Suppressor macrophage (primary cell): ENCODE measurements around the gene AMBRA1.
A peak's percentile ranks its signal among the peaks of the same experiment; 100 is the strongest.

Experiments used
- DNase-seq, 4 experiments: peaks; one replicate each; pipeline ENCODE4 v3.0.0-alpha.2; 2020 to 2022
- total RNA-seq, 17 experiments: gene quantifications; one replicate each; lab custom pipeline; 2026; ENCODE audit warnings: mixed read lengths in 6 of 17, inconsistent platforms in 3 of 17; lab: John Stamatoyannopoulos, UW

The AMBRA1 gene, protein sequence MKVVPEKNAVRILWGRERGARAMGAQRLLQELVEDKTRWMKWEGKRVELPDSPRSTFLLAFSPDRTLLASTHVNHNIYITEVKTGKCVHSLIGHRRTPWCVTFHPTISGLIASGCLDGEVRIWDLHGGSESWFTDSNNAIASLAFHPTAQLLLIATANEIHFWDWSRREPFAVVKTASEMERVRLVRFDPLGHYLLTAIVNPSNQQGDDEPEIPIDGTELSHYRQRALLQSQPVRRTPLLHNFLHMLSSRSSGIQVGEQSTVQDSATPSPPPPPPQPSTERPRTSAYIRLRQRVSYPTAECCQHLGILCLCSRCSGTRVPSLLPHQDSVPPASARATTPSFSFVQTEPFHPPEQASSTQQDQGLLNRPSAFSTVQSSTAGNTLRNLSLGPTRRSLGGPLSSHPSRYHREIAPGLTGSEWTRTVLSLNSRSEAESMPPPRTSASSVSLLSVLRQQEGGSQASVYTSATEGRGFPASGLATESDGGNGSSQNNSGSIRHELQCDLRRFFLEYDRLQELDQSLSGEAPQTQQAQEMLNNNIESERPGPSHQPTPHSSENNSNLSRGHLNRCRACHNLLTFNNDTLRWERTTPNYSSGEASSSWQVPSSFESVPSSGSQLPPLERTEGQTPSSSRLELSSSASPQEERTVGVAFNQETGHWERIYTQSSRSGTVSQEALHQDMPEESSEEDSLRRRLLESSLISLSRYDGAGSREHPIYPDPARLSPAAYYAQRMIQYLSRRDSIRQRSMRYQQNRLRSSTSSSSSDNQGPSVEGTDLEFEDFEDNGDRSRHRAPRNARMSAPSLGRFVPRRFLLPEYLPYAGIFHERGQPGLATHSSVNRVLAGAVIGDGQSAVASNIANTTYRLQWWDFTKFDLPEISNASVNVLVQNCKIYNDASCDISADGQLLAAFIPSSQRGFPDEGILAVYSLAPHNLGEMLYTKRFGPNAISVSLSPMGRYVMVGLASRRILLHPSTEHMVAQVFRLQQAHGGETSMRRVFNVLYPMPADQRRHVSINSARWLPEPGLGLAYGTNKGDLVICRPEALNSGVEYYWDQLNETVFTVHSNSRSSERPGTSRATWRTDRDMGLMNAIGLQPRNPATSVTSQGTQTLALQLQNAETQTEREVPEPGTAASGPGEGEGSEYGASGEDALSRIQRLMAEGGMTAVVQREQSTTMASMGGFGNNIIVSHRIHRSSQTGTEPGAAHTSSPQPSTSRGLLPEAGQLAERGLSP (N-terminal part only)
- 29.8 to 73.0 (median 54.3) reads per million in 17 experiments for total RNA-seq

DNA sequence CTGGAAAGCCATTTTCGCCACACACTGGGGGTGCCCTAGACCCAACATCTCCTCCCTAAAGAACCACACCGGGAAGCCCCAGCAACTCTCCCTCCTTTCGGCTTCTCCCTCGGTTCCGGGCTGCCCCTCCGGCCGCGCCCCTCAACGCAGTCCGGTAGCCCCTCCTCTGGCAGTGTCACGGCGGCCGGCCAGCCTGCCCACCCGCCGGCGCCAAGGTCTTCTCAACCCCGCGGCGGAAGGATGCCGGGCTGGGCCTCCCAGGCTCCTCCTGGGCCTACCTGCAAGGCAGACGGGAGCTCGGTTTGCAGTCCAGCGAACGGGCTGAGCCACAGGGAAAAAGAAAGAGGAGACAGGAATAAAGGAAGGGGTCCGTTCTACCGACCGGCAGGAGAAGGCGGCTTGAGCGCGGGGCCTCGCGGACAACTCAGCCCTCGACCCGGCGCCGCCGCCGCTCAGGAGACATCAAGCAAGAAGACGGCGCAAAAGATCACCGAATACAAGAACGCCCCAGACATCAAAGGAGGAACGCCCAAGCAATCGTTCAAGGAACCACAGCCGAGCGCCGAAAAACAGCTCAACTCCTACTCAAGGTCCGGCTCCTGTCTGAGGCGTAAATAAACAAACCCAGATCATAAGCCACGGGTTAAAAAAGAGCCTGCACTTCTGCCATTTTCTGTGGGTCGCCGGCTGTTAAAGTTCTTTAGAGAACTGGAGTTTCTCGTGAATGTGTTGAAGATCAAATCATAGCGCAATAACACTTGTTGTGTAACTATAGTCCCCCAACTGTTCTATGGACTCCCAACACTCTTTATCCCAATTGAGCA, at the start of gene AMBRA1:
Gene AMBRA1 (minus strand): TSS at position 474 of the 824 bp plus-strand sequence. CDS start 45,643 bp downstream, outside the sequence.
- peak; percentile 93 to 95 (median 94) for DNase-seq

DNA sequence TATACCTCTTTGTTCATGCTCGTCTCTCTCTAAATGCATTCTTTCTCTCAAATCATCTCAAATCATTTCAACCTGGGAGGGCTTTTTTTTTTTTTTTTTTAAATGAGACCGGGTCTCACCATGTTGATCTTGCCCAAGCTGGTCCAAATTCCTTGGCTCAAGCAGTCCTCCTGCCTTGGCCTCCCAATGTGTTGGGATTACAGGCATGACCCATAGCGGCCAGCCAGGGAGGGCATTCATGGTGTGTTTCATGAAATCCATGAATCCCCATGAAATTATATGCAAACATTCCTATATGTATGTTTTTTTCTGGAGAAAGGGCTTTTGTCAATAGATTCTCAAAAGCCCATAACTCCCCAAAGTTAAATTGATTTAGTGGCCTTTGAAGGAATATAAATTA, 49.7 kb upstream of the AMBRA1 start:
- DNase-seq: no peak

DNA sequence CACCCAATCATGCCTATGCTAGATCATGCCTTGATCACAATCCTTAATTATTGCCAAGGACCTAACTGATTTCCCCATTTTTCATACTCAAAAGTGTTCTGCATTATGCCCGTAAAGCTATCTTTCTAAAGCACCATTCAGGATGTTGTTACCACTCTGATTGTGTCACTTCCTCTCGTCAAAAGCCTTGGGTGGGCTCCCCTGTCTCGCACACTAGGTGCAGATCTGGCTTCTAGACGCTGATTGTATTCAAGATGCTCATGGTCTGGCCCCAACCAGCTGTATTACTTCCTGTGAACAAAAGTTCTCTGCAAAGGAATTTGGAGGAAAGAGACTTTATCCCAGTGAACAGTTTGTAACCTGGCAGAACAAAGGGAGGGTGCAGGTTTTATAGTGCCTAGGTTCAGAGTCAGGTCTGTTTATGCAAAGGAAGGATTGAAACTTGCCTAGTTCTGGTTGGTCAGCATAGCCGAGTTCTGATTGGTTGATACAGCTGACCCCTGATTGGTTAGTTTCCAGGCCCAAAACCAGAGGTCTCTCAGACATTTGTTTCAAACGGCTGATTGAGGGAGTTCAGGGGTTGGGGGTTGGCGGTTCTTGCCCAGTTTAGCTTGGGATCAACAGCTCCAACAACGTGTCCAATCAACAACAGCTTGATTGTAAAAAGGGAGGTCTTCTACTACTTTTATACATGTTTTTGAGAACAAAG, 49.0 kb upstream of the AMBRA1 start:
- no peak for DNase-seq

DNA sequence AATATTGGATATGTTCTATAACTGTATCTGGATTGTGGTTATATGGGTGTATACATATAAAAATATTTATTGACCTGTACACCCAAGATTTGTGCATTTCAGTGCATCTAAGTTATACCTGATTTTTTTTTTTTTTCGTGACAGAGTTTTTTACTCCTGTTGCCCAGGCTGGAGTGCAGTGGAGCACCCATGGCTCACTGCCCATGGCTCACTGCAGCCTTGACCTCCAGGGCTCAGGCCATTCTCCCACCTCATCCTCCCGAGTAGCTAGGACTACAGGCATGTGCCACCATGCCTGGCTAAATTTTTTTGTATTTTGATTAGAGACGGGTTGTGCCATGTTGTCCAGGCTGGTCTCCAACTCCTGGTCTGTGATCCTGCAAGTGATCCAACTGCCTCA, 47.8 kb upstream of the AMBRA1 start:
- no peak for DNase-seq

DNA sequence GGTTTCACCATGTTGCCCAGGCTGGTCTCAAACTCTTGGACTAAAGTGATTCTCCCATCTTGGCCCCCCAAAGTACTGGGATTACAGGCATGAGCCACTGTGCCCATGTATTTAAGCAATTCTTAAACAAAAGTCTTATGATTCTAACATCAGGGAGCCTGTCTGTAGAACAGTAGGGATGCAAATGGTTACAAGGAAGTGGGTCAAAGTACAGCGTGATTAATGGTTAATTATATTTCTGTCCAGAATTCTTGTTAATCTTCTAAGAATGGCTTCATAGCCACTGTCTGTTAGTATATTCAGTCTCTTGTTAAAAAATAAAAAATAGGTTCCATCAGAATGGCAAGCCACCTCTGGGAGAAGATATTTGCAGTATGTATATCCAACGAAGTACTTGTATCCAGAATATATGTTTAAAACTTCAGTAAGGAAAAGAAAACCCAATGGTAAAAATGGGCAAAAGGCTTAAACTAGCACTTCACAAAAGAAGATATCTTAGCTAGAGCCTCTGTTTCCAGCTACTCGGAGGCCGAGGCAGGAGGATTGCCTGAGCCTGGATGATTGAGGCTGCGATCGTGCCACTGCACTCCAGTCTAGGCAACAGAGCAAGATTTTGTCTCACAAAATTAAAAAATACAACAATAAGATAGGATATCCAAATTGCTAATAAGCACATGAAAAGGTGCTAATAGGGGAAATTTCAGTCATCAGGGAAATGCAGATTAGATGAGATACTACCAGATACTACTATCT, 46.4 kb upstream of the AMBRA1 start:
- DNase-seq: no peak

DNA sequence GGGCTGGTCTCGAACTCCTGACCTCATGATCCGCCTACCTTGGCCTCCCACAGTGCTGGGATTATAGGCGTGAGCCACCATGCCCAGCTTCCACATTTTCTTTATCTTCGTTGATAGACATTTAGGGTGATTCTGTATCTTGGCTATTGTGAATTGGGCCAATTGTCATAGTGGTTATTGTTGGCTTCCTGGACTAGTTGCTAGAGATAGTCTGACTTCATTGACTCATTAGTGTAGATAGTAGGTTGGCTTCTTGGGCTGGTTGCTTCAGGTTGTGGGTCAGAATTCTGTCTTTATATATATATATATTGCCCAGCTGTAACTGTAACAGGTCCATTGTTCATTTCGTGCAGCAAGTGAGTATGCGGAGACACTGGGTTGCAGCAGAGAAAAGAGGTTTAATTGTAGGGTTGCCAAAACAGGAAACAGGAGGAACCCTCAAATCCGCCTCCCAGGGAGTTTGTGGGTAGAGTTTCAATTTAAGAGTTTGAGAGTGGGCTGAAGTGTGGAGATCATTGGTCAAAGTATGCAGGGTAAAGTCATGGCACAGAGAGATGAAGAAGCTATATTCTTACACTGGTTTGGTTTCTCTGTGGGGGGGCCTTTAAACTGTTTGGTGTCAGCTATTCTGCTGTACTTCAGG, 45.5 kb upstream of the AMBRA1 start:
- DNase-seq: peak in 3 of 4 experiments; percentile 19 to 29 (median 19)

DNA sequence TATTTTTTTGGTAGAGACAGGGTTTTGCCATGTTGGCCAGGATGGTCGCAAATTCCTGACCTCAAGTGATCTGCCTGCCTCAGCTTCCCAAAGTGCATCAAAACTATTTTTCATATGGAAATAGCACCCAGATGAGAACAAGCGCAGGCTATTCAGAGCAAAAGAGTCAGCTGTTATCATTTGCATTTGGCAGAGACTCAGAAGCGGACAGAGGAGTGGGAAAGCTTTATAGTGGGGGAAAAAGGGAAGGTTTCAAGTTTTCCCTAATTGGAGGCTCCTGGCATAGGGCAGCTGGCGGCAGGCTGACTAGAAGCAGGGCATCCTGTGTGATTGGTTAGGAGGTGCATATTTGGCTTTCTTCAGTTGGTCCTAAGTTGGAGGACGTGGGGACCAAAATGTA, 43.7 kb upstream of the AMBRA1 start:
- DNase-seq: no peak

DNA sequence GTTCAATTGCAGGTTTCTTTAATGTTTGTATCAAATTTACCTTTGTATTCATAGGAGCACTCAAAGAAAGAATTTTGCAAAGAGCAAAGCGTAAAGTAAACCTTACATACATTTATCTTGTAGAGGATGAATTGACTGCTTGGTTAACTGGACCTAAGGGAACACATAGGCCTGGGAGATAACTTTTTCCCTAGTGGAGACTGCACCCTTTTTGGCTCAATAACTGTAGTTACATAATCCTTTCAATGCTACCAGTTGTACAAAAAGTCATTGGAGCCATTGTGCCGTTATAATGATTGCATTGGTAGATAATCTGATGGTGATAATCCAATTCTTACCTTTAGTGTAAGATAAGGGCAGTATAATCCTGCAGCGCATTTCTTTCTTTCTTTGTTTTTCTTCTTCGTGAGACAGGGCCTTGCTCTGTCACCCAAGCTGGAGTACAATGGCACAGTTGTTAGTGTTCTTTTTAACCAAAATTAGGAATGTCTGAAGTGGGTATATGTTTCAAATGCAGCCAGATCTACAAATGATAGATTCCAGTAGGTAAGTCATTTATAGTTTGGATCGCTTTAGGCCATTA, 41.8 kb upstream of the AMBRA1 start:
- no peak for DNase-seq

DNA sequence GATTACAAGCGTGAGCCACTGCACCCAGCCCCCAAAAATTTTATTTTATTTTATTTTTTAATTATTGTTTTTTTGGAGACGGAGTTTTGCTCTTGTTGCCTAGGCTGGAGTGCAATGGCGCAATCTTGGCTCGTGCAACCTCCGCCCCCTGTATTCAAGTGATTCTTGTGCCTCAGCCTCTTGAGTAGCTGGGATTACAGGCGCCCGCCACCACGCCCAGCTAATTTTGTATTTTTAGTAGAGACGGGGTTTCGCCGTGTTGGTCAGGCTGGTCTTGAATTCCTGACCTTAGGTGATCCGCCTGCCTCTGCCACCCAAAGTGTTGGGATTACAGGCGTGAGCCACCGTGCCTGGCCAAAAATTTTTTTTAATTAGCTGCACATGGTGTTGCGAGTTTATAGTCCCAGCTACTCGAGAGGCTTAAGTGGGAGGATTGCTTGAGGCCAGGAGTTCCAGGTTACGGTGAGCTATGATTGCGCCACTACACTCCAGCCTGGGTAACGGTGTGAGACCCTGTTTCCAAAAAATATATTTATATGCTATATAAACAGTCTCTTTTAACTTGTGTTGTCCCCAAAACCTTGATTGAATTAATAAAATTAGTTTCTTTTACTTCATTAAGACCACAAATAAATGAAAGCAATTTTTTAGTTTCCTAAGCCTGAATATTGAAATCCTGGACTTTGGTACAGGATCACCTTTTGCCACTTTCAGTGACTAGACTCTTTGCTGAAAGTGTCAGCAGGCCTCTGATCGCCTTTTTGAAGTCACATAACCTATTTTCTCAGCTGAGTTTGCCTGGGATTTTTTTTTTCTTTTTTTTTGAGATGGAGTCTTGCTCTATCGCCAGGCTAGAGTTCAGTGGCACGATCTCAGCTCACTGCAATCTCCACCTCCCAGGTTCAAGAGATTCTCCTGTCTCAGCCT, 39.7 kb upstream of the AMBRA1 start:
- no peak for DNase-seq

DNA sequence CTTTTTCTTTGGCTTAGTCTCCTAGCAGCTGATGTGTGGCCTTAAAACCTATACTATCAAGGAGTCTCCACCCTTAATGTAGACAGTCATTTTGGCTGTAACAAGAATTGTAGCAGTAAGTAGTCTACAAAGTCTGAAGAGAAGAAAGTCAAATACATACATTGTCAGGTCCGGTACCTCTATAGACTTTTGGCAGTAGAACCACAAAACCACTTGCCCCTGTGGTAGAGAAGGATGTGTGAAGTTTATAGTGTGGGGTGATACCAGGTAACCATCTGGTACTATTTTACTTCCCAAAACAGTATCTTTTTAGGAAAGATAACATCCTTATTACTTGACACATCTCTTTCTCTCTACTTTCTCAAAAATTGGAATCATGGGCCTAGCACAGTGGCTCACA, 38.7 kb upstream of the AMBRA1 start:
- DNase-seq: no peak

DNA sequence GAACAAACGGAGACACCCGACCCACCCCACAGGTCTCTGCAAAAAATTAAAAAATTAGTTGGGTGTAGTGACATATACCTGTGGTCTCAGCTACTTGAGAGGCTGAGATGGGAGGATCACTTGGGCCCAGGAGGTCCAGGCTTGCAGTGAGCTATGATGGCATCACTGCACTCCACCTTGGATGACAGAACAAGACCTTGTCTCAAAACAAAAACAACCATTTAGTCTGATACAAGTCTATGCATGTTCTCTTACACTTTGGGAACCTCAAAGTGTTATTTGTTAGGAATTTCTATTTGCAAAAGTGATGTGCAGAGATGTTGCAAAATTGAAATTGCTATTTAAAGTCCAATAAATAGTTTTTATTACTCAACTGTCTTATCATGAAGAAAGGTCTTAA, 37.9 kb upstream of the AMBRA1 start:
- DNase-seq: no peak

DNA sequence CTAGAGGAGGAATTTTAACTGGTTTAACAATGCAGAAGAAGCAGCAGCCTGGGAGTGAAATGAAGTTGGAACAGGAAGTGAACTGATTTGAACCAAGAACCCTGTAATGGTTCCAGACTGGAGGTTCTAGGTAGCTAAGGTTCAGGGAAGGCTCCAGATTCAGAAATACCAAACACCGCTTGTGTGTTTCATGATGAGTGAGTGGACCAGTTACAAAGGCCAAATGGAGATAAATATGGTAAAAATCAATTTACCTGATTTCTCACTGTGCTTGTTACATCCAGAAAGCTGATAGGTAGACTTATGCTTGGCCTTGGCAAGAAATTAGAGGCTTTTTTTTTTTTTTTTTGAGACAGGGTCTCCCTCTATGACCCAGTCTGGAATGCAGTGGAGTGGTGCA, 36.4 kb upstream of the AMBRA1 start:
- DNase-seq: no peak

DNA sequence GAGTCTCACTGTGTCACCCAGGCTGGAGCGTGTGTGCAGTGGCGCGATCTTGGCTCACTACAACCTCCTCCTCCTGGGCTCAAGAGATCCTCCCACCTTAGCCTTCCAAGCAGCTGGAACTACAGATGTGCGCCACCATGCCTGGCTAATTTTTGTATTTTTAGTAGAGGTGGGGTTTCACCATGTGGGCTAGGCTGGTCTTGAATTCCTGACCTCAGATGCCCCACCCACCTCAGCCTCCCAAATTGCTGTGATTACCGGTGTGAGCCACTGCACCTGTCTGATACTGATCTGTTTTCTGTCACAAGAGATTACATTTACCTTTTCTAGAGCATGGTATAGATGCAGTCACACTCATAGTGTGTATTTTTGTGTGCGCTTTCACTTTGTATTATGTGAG, 35.1 kb upstream of the AMBRA1 start:
- DNase-seq: no peak

DNA sequence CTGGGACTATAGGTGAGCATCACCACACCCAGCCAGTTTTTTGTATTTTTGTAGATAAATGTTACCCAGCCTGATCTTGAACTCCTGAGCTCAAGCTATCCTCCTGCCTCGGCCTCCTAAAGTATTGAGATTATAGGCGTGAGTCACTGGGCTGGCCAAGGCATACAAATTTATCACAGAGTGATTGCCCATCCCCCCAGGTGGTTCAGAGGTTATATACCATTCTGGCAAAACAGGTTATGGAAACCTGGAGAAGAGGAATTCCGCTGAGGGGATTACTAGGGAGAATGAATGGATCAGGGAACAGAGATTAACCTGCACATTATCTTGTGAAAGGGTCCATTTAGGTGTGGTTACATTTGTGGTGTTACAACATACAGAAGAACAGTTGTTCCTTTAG, 31.6 kb upstream of the AMBRA1 start:
- DNase-seq: no peak

DNA sequence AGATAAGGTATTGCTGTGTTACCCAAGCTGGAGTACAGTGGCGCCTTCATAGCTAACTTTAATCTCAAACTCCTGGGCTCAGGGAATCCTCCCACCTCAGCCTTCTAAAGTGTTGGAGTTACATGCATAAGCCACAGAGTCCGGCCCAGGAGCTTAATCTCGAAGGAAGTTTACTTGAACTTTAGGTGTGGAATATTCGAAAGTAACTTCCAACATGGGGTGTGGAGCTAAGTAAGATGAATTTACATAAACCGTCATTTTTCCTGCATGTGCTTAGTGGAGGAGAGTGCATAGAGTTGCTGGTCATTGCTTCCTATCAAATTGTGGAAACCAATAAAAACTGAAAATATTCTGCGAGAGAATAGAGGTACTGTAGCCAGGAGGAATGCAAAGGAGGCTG, 25.0 kb upstream of the AMBRA1 start:
- no peak for DNase-seq

DNA sequence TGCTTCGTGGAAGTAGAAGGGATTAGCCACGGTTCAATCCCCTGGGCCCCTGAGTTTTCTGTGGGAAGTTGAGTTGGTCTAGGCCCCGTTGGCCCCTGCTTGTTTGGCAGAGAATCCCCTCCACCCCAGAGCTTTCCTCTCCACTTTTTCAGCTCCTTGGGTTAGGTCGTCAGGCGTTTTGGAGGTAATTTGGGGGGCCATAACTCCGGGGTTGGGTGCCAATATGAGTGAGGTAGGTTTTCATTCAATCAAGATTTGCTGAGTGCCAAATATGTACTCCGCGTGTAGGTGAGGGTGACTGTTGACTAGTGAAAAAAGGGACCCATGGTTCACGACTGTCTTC, 24.1 kb upstream of the AMBRA1 start:
- DNase-seq: no peak

DNA sequence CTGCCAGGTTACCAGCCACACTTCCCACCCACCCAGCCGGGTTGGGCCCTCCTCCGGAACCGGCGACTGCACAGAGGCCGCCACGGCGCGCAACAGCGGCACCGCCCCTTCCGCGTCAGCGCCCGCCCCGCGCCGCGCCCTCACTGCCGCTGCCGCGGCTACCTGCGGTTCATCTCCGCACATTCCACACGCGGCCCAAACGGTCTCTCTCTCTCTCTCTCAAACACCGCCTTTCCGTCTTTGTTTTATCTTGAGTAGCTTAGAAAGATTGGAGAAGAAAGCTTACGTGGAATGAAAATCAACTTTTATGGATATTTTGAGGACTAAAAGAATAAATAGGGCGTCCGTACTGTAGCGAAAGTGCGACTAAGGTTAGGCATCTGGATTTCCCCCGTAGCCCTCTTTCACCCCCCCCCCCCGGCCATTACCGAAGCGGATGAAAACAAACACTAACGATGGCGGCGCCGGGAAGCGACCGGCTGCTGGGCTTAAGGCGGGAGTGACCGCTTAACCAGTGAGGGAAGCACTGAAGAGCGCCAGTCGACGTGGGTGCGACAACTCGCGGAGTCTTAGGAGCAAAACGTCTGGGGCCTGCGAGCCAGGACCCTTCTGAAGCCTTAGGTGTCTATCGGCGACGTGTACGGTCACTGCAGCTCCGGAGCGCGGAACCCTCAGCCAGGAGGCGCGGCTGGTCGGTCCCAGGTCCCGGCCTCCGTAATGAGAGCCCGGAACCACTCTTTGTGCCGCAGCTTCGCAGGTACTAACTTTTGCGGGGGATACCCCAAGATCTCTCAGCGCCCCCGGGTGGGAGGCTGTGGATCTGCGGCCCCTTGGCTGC, 23.5 kb upstream of the AMBRA1 start, which contains the start of the genes ATG13 and HARBI1:
Gene ATG13 (plus strand): TSS at position 420 of the 838 bp plus-strand sequence. CDS start 26,739 bp downstream, outside the sequence.
Gene HARBI1 (minus strand): TSS at position 94 of the 838 bp plus-strand sequence. CDS start 990 bp downstream, outside the sequence.
- DNase-seq: peak; percentile 96 to 98 (median 97)
